ENCODE data around the gene GPRC5B.
A peak's percentile ranks its signal among the peaks of the same experiment; 100 is the strongest.

GPRC5B gene

GRCh38 chr16:19896951-19897350, 12.3 kb upstream of the GPRC5B start:
- no peak for DNase-seq

GRCh38 chr16:19894586-19894985, 9.9 kb upstream of the GPRC5B start:
- DNase-seq = no peak

- no peak for DNase-seq
Observed at GRCh38 chr16:19892902-19893301, 8.3 kb upstream of the GPRC5B start.

- DNase-seq = no peak
Observed at GRCh38 chr16:19890901-19891300, 6.3 kb upstream of the GPRC5B start.

- DNase-seq = no peak
Observed at GRCh38 chr16:19888834-19889233, 4.2 kb upstream of the GPRC5B start.

GRCh38 chr16:19886073-19886941, 1.7 kb upstream of the GPRC5B start:
- DNase-seq = peak; percentile 52 to 53

- no peak for DNase-seq
Observed at GRCh38 chr16:19885451-19886072, 914 bp upstream of the GPRC5B start.

GRCh38 chr16:19883966-19884485, 622 bp downstream of the GPRC5B start:
- no peak for DNase-seq

- no peak for DNase-seq
Observed at GRCh38 chr16:19883296-19883965, 1.2 kb downstream of the GPRC5B start.

GRCh38 chr16:19882646-19883045, 2.0 kb downstream of the GPRC5B start:
- DNase-seq = no peak

- no peak for DNase-seq
Observed at GRCh38 chr16:19882186-19882585, 2.5 kb downstream of the GPRC5B start.

- DNase-seq = no peak
Observed at GRCh38 chr16:19881783-19882182, 2.9 kb downstream of the GPRC5B start.

GRCh38 chr16:19881028-19881427, 3.6 kb downstream of the GPRC5B start:
- no peak for DNase-seq

GRCh38 chr16:19879241-19879792, 5.3 kb downstream of the GPRC5B start:
- no peak for DNase-seq

- no peak for DNase-seq
Observed at GRCh38 chr16:19878757-19879156, 5.9 kb downstream of the GPRC5B start.

GRCh38 chr16:19876501-19877059, 8.1 kb downstream of the GPRC5B start:
- no peak for DNase-seq

GRCh38 chr16:19875900-19876299, 8.7 kb downstream of the GPRC5B start:
- no peak for DNase-seq

- DNase-seq = no peak
Observed at GRCh38 chr16:19874851-19875546, 9.6 kb downstream of the GPRC5B start.

GRCh38 chr16:19874026-19874425, 10.6 kb downstream of the GPRC5B start:
- DNase-seq = no peak

GRCh38 chr16:19872935-19873334, 11.7 kb downstream of the GPRC5B start:
- no peak for DNase-seq

- no peak for DNase-seq
Observed at GRCh38 chr16:19872179-19872863, 12.3 kb downstream of the GPRC5B start.

GRCh38 chr16:19871721-19872120, 12.9 kb downstream of the GPRC5B start:
- DNase-seq = no peak

All from Kasumi-1 (cell line).